Colonic mucosa (tissue), 4 donors: ENCODE measurements around the gene SMAD3. TPM values are rescaled to one million over a fixed set of nuclear protein-coding genes. Genes with fewer than 3 reads are reported as not detected.

Experiments
- DNase-seq: peaks from one replicate; pipeline ENCODE4 v3.0.0-alpha.2; 2020
- H3K27ac ChIP-seq: fragments of 200-600 bp; one replicate; pipeline ENCODE4 v1.8.0; 2021
- H3K27me3 ChIP-seq: fragments of 200-600 bp; one replicate; pipeline ENCODE4 v1.8.0; 2021
- H3K36me3 ChIP-seq: fragments of 200-600 bp; one replicate; pipeline ENCODE4 v1.8.0; 2021
- H3K4me1 ChIP-seq: fragments of 200-600 bp; one replicate; pipeline ENCODE4 v1.8.0; 2021; ENCODE audit warnings: mild to moderate bottlenecking
- H3K4me3 ChIP-seq: fragments of 200-600 bp; one replicate; pipeline ENCODE4 v1.8.0; 2021
- H3K9ac ChIP-seq, 2 donors: one replicate each; pipeline ENCODE4 v1.7.0; 2013; ENCODE audit warnings: control low read depth in 2 of 2, low read depth in 2 of 2, low read length in 2 of 2
- H3K9me3 ChIP-seq: fragments of 200-600 bp; one replicate; pipeline ENCODE4 v1.8.0; 2021
- intact Hi-C: fragments of 100-400 bp; cut with DNase I; formaldehyde crosslinking; loops from one replicate; pipeline ENCODE4 v1.14.1; 2022
- total RNA-seq, 2 donors: library from RNA; stranded (reverse); fragmentation: NEBNext Ultra II Directional in 1 of 2; extraction: Animal tissue kit (Norgen Biotek cat#: 25700) in 1 of 2; gene quantifications; one replicate each; pipeline ENCODE4 v1.2.1, GENCODE V29; 2021
- TF ChIP-seq, protein P1 (sequence below): fragments of 200-600 bp; IDR thresholded peaks from one replicate; pipeline ENCODE4 v1.8.0; 2022; ENCODE audit warnings: antibody characterized with exemption, mild to moderate bottlenecking
- donor health status: healthy.
- donor health status: DM: no; HTN: no; CAD: no.
- donor health status: DM: no; HTN: no; CAD: no.

The SMAD3 gene
- total RNA-seq, 2 donors from 2014 or later: 38.6 to 62.1 TPM

DNA sequence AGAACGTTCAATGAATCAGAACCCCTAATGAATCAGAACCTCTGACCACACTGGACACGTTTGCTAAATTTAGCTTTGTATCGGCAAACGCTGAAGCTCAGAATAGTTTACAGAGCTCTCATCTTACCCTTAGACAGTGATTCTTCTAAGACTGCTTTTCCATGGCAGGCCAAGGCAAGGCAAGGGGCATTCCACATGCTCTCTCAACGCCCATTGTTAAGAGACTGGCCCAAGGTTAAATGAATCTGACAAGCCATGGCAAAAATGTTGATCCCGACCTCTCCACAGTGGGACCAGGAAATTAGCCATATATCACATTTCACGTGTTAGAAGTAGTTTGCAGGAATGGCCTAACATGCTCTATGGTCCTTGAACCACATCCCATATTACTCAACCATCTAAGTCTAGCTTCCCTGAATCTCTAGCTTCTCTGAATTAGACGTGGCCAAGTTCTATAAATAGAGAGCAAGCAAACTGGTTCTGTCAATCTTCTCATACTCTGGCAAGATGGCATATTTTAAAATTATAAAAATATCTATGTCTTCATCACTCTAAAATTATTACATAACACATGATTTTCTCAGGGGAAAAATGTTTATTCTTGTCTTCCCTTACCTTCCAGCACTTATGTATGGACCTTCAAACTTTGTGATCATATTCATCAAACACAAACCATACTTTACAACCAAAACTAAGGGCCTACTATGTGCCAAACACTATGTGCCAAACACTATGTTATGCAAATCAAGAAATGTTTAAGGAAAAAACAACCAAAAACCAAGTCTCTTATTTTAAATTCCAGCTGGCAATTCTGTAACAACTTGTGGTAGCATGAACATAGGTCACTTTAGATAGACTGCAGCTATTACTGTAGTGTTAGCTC, 134.7 kb downstream of the SMAD3 start:
- Histone ChIP-seq H3K4me1 (no peaks in the 10 kb centered on the region), H3K27me3 (no peaks in the 10 kb centered on the region), H3K4me3 (no peak overlapping the region), H3K36me3 (no peaks in the 10 kb centered on the region), H3K9me3 (no peaks in the 10 kb centered on the region), H3K27ac (no peak overlapping the region), H3K9ac (no peak overlapping the region)
- TF ChIP-seq, protein P1, sequence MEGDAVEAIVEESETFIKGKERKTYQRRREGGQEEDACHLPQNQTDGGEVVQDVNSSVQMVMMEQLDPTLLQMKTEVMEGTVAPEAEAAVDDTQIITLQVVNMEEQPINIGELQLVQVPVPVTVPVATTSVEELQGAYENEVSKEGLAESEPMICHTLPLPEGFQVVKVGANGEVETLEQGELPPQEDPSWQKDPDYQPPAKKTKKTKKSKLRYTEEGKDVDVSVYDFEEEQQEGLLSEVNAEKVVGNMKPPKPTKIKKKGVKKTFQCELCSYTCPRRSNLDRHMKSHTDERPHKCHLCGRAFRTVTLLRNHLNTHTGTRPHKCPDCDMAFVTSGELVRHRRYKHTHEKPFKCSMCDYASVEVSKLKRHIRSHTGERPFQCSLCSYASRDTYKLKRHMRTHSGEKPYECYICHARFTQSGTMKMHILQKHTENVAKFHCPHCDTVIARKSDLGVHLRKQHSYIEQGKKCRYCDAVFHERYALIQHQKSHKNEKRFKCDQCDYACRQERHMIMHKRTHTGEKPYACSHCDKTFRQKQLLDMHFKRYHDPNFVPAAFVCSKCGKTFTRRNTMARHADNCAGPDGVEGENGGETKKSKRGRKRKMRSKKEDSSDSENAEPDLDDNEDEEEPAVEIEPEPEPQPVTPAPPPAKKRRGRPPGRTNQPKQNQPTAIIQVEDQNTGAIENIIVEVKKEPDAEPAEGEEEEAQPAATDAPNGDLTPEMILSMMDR: no peak
- DNase-seq: no peak
- intact Hi-C loops: no loop called here

DNA sequence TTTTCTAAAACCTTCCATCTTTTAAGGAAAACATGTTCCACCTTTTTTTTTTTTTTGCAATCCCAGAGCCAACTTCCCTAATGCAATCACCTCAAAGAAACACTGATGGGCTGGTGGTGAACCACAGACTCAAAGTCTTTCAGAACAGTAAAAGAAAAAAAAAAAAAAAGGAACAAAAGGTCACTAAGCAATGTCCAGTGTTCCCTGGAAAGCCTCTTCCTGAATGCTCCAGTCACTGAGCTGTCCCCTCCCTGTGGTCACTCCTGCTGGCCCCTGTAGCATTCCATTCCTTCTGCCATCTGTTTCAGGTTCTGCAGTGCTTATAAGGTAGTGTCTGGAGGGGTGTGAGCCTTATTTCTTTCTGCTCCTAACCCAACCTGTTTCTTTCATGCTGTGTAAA, 135.7 kb downstream of the SMAD3 start:
- DNase-seq: no peak
- H3K27ac ChIP-seq: no peak overlapping the region
- no peaks in the 10 kb centered on the region for H3K27me3 ChIP-seq
- no peak overlapping the region for H3K9ac ChIP-seq
- H3K4me1 ChIP-seq: no peaks in the 10 kb centered on the region
- intact Hi-C loops: no loop called here
- H3K9me3 ChIP-seq: no peaks in the 10 kb centered on the region
- H3K36me3 ChIP-seq: no peaks in the 10 kb centered on the region
- TF ChIP-seq, protein P1: no peak
- no peak overlapping the region for H3K4me3 ChIP-seq

DNA sequence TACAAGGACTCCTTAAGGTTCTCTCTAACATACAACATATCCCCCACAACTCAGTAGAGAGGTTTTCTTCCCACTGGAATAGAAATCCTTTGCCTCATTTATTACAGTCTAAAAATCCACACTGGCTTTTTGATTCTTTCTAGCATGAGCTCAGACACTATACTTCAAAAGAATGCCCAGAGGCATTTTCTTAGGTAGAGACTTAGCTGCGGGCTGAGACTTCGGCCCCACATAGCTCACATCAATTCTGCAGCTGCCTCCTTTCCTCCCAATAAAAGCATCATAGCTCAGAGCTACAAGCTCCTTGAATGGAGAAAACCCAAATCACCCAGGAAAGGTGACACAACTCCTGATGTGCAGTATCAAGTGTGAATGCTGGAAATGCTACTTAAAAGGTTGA, 136.7 kb downstream of the SMAD3 start:
- Histone ChIP-seq H3K9ac (no peak overlapping the region), H3K27me3 (no peaks in the 10 kb centered on the region), H3K9me3 (no peaks in the 10 kb centered on the region), H3K4me1 (no peaks in the 10 kb centered on the region), H3K27ac (no peak overlapping the region), H3K4me3 (no peak overlapping the region), H3K36me3 (no peaks in the 10 kb centered on the region)
- intact Hi-C loops: no loop called here
- no peak for DNase-seq
- TF ChIP-seq, protein P1: no peak

DNA sequence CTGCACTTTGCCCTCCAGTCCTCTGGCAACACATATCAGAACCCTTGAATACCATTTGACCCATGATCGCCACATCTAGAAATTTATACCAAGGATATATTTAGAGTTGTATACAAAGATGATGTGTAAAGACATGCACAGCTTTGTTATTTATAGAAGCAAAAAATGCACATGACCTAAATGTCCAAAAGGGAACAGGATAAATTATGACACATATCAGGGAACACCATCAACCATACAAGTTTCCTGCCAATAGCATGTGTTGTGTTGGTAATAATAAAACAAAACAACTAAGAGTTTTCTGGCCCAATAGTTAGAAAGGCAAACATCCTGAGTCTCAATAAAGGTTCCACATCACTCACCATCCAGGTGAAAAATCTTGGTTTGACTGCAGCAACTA, 137.6 kb downstream of the SMAD3 start:
- no peaks in the 10 kb centered on the region for H3K4me1 ChIP-seq
- H3K9ac ChIP-seq: no peak overlapping the region
- H3K27me3 ChIP-seq: no peaks in the 10 kb centered on the region
- DNase-seq: no peak
- H3K9me3 ChIP-seq: no peaks in the 10 kb centered on the region
- TF ChIP-seq, protein P1: no peak
- H3K36me3 ChIP-seq: no peaks in the 10 kb centered on the region
- H3K4me3 ChIP-seq: no peak overlapping the region
- intact Hi-C loops: no loop called here
- no peak overlapping the region for H3K27ac ChIP-seq

DNA sequence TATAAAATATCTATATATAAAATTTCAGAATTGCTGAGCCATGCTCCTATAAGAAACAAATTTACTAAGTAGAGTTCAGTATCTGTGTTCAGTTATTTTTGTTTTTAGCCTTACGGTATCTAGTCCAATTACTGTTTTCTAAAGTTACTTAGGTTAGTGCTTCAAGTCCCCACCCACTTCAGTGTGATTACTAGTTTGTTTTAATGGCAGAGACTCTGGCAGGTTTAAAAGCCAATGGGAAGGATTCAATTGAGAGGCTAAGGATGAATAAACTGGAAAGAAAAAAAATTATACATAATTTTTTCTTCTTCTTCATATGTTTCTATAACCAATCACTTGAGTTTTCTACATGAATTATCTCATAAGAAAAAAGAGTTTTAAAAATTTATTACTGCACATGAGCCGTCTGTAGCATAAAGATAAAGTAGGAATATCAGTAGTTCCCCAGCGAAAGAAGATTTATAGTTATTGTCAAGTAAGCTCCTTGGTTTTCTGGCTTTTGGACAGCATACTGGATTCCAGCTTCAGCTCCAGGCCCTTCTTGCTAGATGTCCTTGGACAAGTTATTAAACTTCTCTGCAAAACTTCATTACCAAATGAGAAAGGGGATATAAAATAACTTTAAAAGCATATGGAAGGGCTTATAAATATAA, 142.3 kb downstream of the SMAD3 start:
- Histone ChIP-seq H3K9me3 (no peaks in the 10 kb centered on the region), H3K36me3 (no peaks in the 10 kb centered on the region), H3K27ac (no peak overlapping the region), H3K27me3 (no peaks in the 10 kb centered on the region), H3K4me1 (no peaks in the 10 kb centered on the region), H3K4me3 (no peak overlapping the region), H3K9ac (no peak overlapping the region)
- TF ChIP-seq, protein P1: no peak
- intact Hi-C loops: no loop called here
- no peak for DNase-seq
